A172 (cell line): ENCODE data around the gene GDPD5. TPM values are rescaled to one million over a fixed set of nuclear protein-coding genes. Genes with fewer than 3 reads are reported as not detected.
"Not testable (repeated sequence)": the region's sequence is repeated elsewhere in the genome, so short reads cannot be mapped to it uniquely, and the experiment has no call there.

Experiments
- DNase-seq: peaks from one replicate; pipeline ENCODE4 v3.0.0-alpha.2; 2015; ENCODE audit warnings: low spot score
- total RNA-seq: library from RNA; depleted of rRNA; stranded (reverse); fragments of >200 nt; shearing (Covaris generic); gene quantifications from 2 replicates; pipeline ENCODE4 v1.2.3, GENCODE V29; 2014

Gene GDPD5
- total RNA-seq, 1 experiment from 2014 or later, result 33.7 TPM

- DNase-seq, result no peak
Measured at GRCh38 chr11:75428989-75429640, 96.6 kb downstream of the GDPD5 start.

- peak; percentile 94 for DNase-seq
Measured at GRCh38 chr11:75428281-75428724, 97.4 kb downstream of the GDPD5 start.

- no peak for DNase-seq
Measured at GRCh38 chr11:75427181-75427580, 98.6 kb downstream of the GDPD5 start.

GRCh38 chr11:75426720-75427086, 99.0 kb downstream of the GDPD5 start:
- no peak for DNase-seq

GRCh38 chr11:75425422-75425821, 100.3 kb downstream of the GDPD5 start:
- no peak for DNase-seq

- DNase-seq, result no peak
Measured at GRCh38 chr11:75424396-75424795, 101.3 kb downstream of the GDPD5 start.

GRCh38 chr11:75423721-75424120, 102.0 kb downstream of the GDPD5 start:
- DNase-seq, result no peak

- no peak for DNase-seq
Measured at GRCh38 chr11:75422248-75423231, 103.2 kb downstream of the GDPD5 start.

GRCh38 chr11:75421902-75422247, 103.9 kb downstream of the GDPD5 start:
- DNase-seq, result no peak

- DNase-seq, result no peak
Measured at GRCh38 chr11:75421035-75421602, 104.6 kb downstream of the GDPD5 start.

GRCh38 chr11:75420224-75421034, 105.3 kb downstream of the GDPD5 start:
- no peak for DNase-seq

- DNase-seq, result no peak
Measured at GRCh38 chr11:75413864-75414263, 111.9 kb downstream of the GDPD5 start.

GRCh38 chr11:75413146-75413545, 112.6 kb downstream of the GDPD5 start:
- not testable (repeated sequence) for DNase-seq

- DNase-seq, result not testable (repeated sequence)
Measured at GRCh38 chr11:75409971-75410370, 115.8 kb downstream of the GDPD5 start.

- DNase-seq, result no peak
Measured at GRCh38 chr11:75408957-75409219, 116.9 kb downstream of the GDPD5 start.

- DNase-seq, result peak; percentile 89
Measured at GRCh38 chr11:75406338-75406777, 119.4 kb downstream of the GDPD5 start.

- no peak for DNase-seq
Measured at GRCh38 chr11:75403983-75404658, 121.6 kb downstream of the GDPD5 start.

GRCh38 chr11:75403037-75403436, 122.7 kb downstream of the GDPD5 start:
- no peak for DNase-seq

- no peak for DNase-seq
Measured at GRCh38 chr11:75402002-75402773, 123.6 kb downstream of the GDPD5 start.

- DNase-seq, result no peak
Measured at GRCh38 chr11:75400146-75400865, 125.4 kb downstream of the GDPD5 start.
